Caco-2 (cell line): Measurements from ENCODE around the gene VASN. TPM values are rescaled to one million over a fixed set of nuclear protein-coding genes. Genes with fewer than 3 reads are reported as not detected.

Source experiments
- BruUV-seq: library from RNA; stranded (reverse); fragments of 400-500 nt; replicated peaks from 2 replicates; lab custom pipeline; 2021; lab: Mats Ljungman, UMichigan
- CTCF ChIA-PET: fragments of 300-600 bp; sonication (Branson Sonifier 250); formaldehyde crosslinking; loops from one replicate; lab custom pipeline; 2022; ENCODE audit warnings: antibody characterized with exemption; lab: Charles Lee
- POLR2A ChIA-PET: fragments of 300-600 bp; sonication (Branson Sonifier 250); formaldehyde crosslinking; loops from one replicate; lab custom pipeline; 2022; ENCODE audit warnings: antibody characterized with exemption; lab: Charles Lee
- DNase-seq, 2 experiments: peaks; one replicate each; pipeline versions ENCODE4 v3.0.0 to v3.0.0-alpha.2; 2020 to 2022
- H3K27me3 ChIP-seq: replicated peaks from 2 replicates; pipeline ENCODE4 v1.6.0; 2011; ENCODE audit warnings: low read length; ENCODE audit not compliant: control insufficient read depth, insufficient read depth
- H3K36me3 ChIP-seq: 2 replicates; pipeline ENCODE4 v1.5.1; 2011; ENCODE audit warnings: low read length; ENCODE audit not compliant: control insufficient read depth, insufficient read depth
- H3K4me1 ChIP-seq: fragments of 250-450 bp; sonication (Bioruptor Pico); 2 replicates; pipeline ENCODE4 v1.5.1; 2020; ENCODE audit warnings: mild to moderate bottlenecking
- H3K4me3 ChIP-seq: 2 replicates; pipeline ENCODE4 v1.5.1; 2011; ENCODE audit warnings: low read depth, mild to moderate bottlenecking, control low read depth, low read length
- H3K9me3 ChIP-seq: fragments of 250-450 bp; sonication (Bioruptor Pico); 2 replicates; pipeline ENCODE4 v1.5.1; 2020; ENCODE audit warnings: mild to moderate bottlenecking, moderate library complexity
- H3K27ac Mint-ChIP-seq: one replicate; pipeline ENCODE4 v1.8.0; 2022; ENCODE audit warnings: mixed read lengths; ENCODE audit not compliant: unreplicated experiment
- H3K27me3 Mint-ChIP-seq: one replicate; pipeline ENCODE4 v1.8.0; 2022; ENCODE audit warnings: mixed read lengths; ENCODE audit not compliant: insufficient read depth, unreplicated experiment
- H3K36me3 Mint-ChIP-seq: one replicate; pipeline ENCODE4 v1.8.0; 2022; ENCODE audit warnings: mild to moderate bottlenecking, mixed read lengths; ENCODE audit not compliant: insufficient read depth, unreplicated experiment
- H3K4me1 Mint-ChIP-seq: one replicate; pipeline ENCODE4 v1.8.0; 2022; ENCODE audit warnings: low read depth, mixed read lengths; ENCODE audit not compliant: unreplicated experiment
- H3K4me3 Mint-ChIP-seq: one replicate; pipeline ENCODE4 v1.8.0; 2022; ENCODE audit warnings: mild to moderate bottlenecking, moderate library complexity, mixed read lengths; ENCODE audit not compliant: unreplicated experiment
- H3K9me3 Mint-ChIP-seq: one replicate; pipeline ENCODE4 v1.8.0; 2022; ENCODE audit warnings: mixed read lengths; ENCODE audit not compliant: unreplicated experiment
- CTCF ChIP-seq, 2 experiments: fragments of 200-600 bp in 1 of 2; IDR thresholded peaks; 1 replicate in 1 of 2; 2 replicates in 1 of 2; pipeline versions ENCODE4 v1.5.1 to v1.8.0; 2011 to 2022; ENCODE audit warnings: antibody characterized with exemption in 1 of 2, control low read depth in 1 of 2, inconsistent platforms in 1 of 2, low read depth in 1 of 2, low read length in 1 of 2, mild to moderate bottlenecking in 1 of 2, moderate library complexity in 1 of 2; ENCODE audit not compliant: insufficient read depth in 1 of 2, severe bottlenecking in 1 of 2, unreplicated experiment in 1 of 2
- intact Hi-C: fragments of 100-400 bp; cut with micrococcal nuclease; formaldehyde crosslinking; loops from one replicate; pipeline ENCODE4 v1.10.0; 2022; ENCODE audit not compliant: unreplicated experiment
- total RNA-seq: library from RNA; stranded (reverse); gene quantifications from 2 replicates; pipeline ENCODE4 v1.2.3, GENCODE V29; 2022

Gene VASN
- total RNA-seq, 1 experiment from 2014 or later, result 2.7 TPM

DNA sequence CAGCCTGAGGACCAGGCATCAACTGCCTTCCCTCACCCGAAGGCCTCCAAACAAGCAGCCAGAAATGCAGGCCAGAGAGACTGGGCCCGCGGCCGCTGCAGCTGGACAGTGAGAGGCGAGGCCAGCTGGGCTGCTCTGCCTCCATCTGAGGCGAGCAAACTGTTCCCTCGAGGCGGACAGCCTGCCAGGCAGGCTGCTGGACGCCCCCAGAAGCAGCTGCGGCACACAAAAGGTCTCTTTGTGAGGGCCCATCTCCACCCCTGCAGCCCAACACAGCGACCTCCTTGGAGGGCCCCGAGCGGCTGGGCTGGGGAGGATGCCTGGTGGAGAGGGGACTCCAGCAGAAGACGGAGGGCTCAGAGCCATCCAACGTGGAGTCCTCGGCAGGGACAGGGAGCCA lies 40.0 kb downstream of the VASN start:
- Mint-ChIP-seq H3K9me3 (no peaks in the 10 kb centered on the region), H3K27me3 (no peaks in the 10 kb centered on the region), H3K4me1 (peaks cover 7% of the 10 kb centered on the region), H3K36me3 (no peaks in the 10 kb centered on the region), H3K27ac (no peak overlapping the region), H3K4me3 (no peak overlapping the region)
- H3K36me3 ChIP-seq, result no peaks in the 10 kb centered on the region
- TF ChIP-seq CTCF (IDR thresholded peaks at IDR 0.05; ENCODE audit: insufficient read depth in 1 of 2, low read depth in 1 of 2, low read length in 1 of 2, severe bottlenecking in 1 of 2, unreplicated experiment in 1 of 2), result no peak
- peaks cover 5% of the 10 kb centered on the region; the same call in 1 of the 2 replicates for H3K4me1 ChIP-seq
- no peaks in the 10 kb centered on the region for H3K9me3 ChIP-seq
- BruUV-seq, result no TSS peak
- ChIA-PET POLR2A (no interaction called here), CTCF (no interaction called here)
- intact Hi-C loops, result no loop called here
- no peak overlapping the region for H3K4me3 ChIP-seq
- DNase-seq, result no peak
- no peaks in the 10 kb centered on the region for H3K27me3 ChIP-seq

DNA sequence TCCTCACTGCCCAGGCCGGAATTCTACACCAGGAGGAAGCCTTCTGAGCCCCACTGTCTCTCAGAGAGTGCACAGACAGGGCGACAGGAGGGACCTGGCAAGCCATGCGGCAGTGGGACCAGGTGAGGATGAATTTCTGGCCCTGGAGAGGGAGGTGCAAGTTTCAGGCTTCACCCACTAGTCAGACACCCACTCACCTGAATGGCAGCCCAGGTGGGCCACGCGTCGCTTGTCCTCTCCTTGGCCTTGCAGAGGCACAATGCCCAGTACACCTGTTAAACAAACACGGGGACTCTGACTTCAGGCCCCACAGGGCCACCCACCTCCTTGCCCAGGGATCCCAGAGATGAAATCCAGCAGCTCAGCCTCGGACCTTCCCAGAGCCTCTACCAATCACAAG lies 40.5 kb downstream of the VASN start:
- Histone ChIP-seq H3K27me3 (no peaks in the 10 kb centered on the region), H3K9me3 (no peaks in the 10 kb centered on the region), H3K4me1 (peaks cover 5% of the 10 kb centered on the region; the same call in 1 of the 2 replicates), H3K4me3 (no peak overlapping the region), H3K36me3 (no peaks in the 10 kb centered on the region)
- intact Hi-C loops, result no loop called here
- ChIA-PET POLR2A (no interaction called here), CTCF (no interaction called here)
- H3K4me1 Mint-ChIP-seq, result peaks cover 7% of the 10 kb centered on the region
- no peaks in the 10 kb centered on the region for H3K36me3 Mint-ChIP-seq
- no peak for DNase-seq
- BruUV-seq, result no TSS peak
- no peaks in the 10 kb centered on the region for H3K9me3 Mint-ChIP-seq
- H3K4me3 Mint-ChIP-seq, result no peak overlapping the region
- TF ChIP-seq CTCF (IDR thresholded peaks at IDR 0.05; ENCODE audit: insufficient read depth in 1 of 2, low read depth in 1 of 2, low read length in 1 of 2, severe bottlenecking in 1 of 2, unreplicated experiment in 1 of 2), result no peak
- H3K27ac Mint-ChIP-seq, result no peak overlapping the region
- H3K27me3 Mint-ChIP-seq, result no peaks in the 10 kb centered on the region

GRCh38 chr16:4412854-4413253 lies 41.2 kb downstream of the VASN start:
- H3K4me1 ChIP-seq, result peaks cover 5% of the 10 kb centered on the region; the same call in 1 of the 2 replicates
- H3K4me1 Mint-ChIP-seq, result peaks cover 7% of the 10 kb centered on the region
- BruUV-seq, result no TSS peak
- no peaks in the 10 kb centered on the region for H3K9me3 Mint-ChIP-seq
- no peak for TF ChIP-seq CTCF (IDR thresholded peaks at IDR 0.05; ENCODE audit: insufficient read depth in 1 of 2, low read depth in 1 of 2, low read length in 1 of 2, severe bottlenecking in 1 of 2, unreplicated experiment in 1 of 2)
- H3K36me3 ChIP-seq, result no peaks in the 10 kb centered on the region
- H3K27me3 Mint-ChIP-seq, result no peaks in the 10 kb centered on the region
- no peak overlapping the region for H3K4me3 Mint-ChIP-seq
- no peaks in the 10 kb centered on the region for H3K9me3 ChIP-seq
- no peaks in the 10 kb centered on the region for H3K36me3 Mint-ChIP-seq
- CTCF ChIA-PET, result no interaction called here
- intact Hi-C loops, result no loop called here
- H3K4me3 ChIP-seq, result no peak overlapping the region
- no peaks in the 10 kb centered on the region for H3K27me3 ChIP-seq
- H3K27ac Mint-ChIP-seq, result no peak overlapping the region
- no peak for DNase-seq
- POLR2A ChIA-PET, result no interaction called here
